HCT116 (cell line): Measurements from ENCODE around the gene NOTCH1. TPM values are rescaled to one million over a fixed set of nuclear protein-coding genes. Genes with fewer than 3 reads are reported as not detected.

ENCODE experiments used
- ATAC-seq: fragments of 200-7000 bp; cut with Tn5 transposase; 2 replicates; pipeline ENCODE4 v1.9.1; 2020; ENCODE audit warnings: mild to moderate bottlenecking, moderate library complexity
- BruUV-seq: library from RNA; stranded (reverse); fragments of 400-500 nt; replicated peaks from 2 replicates; lab custom pipeline; 2021; lab: Mats Ljungman, UMichigan
- CTCF ChIA-PET: fragments of 300-600 bp; sonication (Branson Sonifier 250); formaldehyde crosslinking; loops from one replicate; lab custom pipeline; 2021; ENCODE audit warnings: antibody characterized with exemption; lab: Charles Lee
- POLR2A ChIA-PET: fragments of 300-600, 350-600 bp; sonication (Branson Sonifier 250); formaldehyde crosslinking; loops from one replicate; lab custom pipeline; 2021; ENCODE audit warnings: antibody characterized with exemption; lab: Charles Lee
- RAD21 ChIA-PET, 2 experiments: fragments of 300-600 bp; sonication (Branson Sonifier 250); formaldehyde crosslinking; loops; one replicate each; lab custom pipeline; 2023; ENCODE audit warnings: low total read pairs in 2 of 2; ENCODE audit not compliant: uncharacterized antibody in 2 of 2, unreplicated experiment in 2 of 2, low non-redundant PET in 1 of 2; lab: Charles Lee
- DNase-seq: peaks from one replicate; pipeline ENCODE4 v3.0.0-alpha.2; 2010; ENCODE audit warnings: low read depth, low spot score
- H2AFZ ChIP-seq: fragments of 200-600 bp; shearing (Covaris generic), sonication (generic); 2 replicates; pipeline ENCODE4 v1.6.1; 2017; ENCODE audit warnings: low read depth, mixed run types, mixed read lengths, antibody characterized with exemption, low read length; ENCODE audit not compliant: poor library complexity, severe bottlenecking
- H3K27ac ChIP-seq: 2 replicates; pipeline ENCODE4 v1.5.1; 2012; ENCODE audit warnings: low read depth, low read length
- H3K27me3 ChIP-seq: fragments of 200-600 bp; sonication (generic); 2 replicates; pipeline ENCODE4 v1.6.1; 2016; ENCODE audit warnings: mixed run types, low read length, mixed read lengths; ENCODE audit not compliant: insufficient read depth
- H3K36me3 ChIP-seq, 2 experiments: fragments of 200-500 bp in 1 of 2; fragments of 200-600 bp in 1 of 2; sonication (Bioruptor generic) in 1 of 2; sonication (generic) in 1 of 2; 2 replicates each; pipeline versions ENCODE4 v1.5.1 to v1.6.1; 2014 to 2016; ENCODE audit warnings: low read length in 2 of 2, inconsistent platforms in 1 of 2, mixed read lengths in 1 of 2, mixed run types in 1 of 2; ENCODE audit not compliant: insufficient read depth in 2 of 2, control insufficient read depth in 1 of 2
- H3K4me1 ChIP-seq, 2 experiments: fragments of 200-600 bp in 1 of 2; sonication (generic) in 1 of 2; 2 replicates each; pipeline versions ENCODE4 v1.5.1 to v1.6.1; 2012 to 2017; ENCODE audit warnings: low read length in 2 of 2, inconsistent platforms in 1 of 2, mild to moderate bottlenecking in 1 of 2, mixed read lengths in 1 of 2, mixed run types in 1 of 2, moderate library complexity in 1 of 2; ENCODE audit not compliant: insufficient read depth in 2 of 2, control insufficient read depth in 1 of 2
- H3K4me2 ChIP-seq: fragments of 200-600 bp; sonication (generic); 2 replicates; pipeline ENCODE4 v1.6.1; 2017; ENCODE audit warnings: mixed run types, low read length, mixed read lengths
- H3K4me3 ChIP-seq, 2 experiments: fragments of 200-600 bp in 1 of 2; sonication (generic) in 1 of 2; replicated peaks in 1 of 2; 2 replicates each; pipeline ENCODE4 v1.5.1; 2011 to 2016; ENCODE audit warnings: low read length in 2 of 2, control low read depth in 1 of 2, low read depth in 1 of 2, mild to moderate bottlenecking in 1 of 2, mixed read lengths in 1 of 2, mixed run types in 1 of 2
- H3K79me2 ChIP-seq: fragments of 200-600 bp; sonication (generic); 2 replicates; pipeline ENCODE4 v1.6.1; 2017; ENCODE audit warnings: mild to moderate bottlenecking, mixed run types, low read length, moderate library complexity, mixed read lengths; ENCODE audit not compliant: insufficient read depth
- H3K9ac ChIP-seq: fragments of 200-600 bp; sonication (generic); 2 replicates; pipeline ENCODE4 v1.6.1; 2016; ENCODE audit warnings: low read length, mixed read lengths
- H3K9me2 ChIP-seq: fragments of 200-600 bp; sonication (generic), shearing (Covaris generic); 2 replicates; pipeline ENCODE4 v1.6.1; 2017; ENCODE audit warnings: mixed run types, mild to moderate bottlenecking, moderate library complexity; ENCODE audit not compliant: insufficient read depth
- H3K9me3 ChIP-seq, 2 experiments: fragments of 200-500 bp in 1 of 2; fragments of 200-600 bp in 1 of 2; sonication (Bioruptor generic) in 1 of 2; sonication (generic) in 1 of 2; 2 replicates each; pipeline ENCODE4 v1.6.1; 2014 to 2017; ENCODE audit warnings: low read length in 2 of 2, mixed read lengths in 2 of 2, inconsistent platforms in 1 of 2, low read depth in 1 of 2, mild to moderate bottlenecking in 1 of 2, mixed run types in 1 of 2, moderate library complexity in 1 of 2; ENCODE audit not compliant: control insufficient read depth in 1 of 2, insufficient read depth in 1 of 2
- H4K20me1 ChIP-seq: fragments of 200-600 bp; sonication (generic), shearing (Covaris generic); 2 replicates; pipeline ENCODE4 v1.6.1; 2017; ENCODE audit warnings: mixed run types, mild to moderate bottlenecking, moderate library complexity; ENCODE audit not compliant: insufficient read depth
- CBX3 ChIP-seq: IDR thresholded peaks from 2 replicates; pipeline ENCODE4 v1.6.1; 2012; ENCODE audit warnings: low read depth
- CTCF ChIP-seq, 3 experiments: fragments of 200-600 bp in 1 of 3; sonication (generic) in 1 of 3; IDR thresholded peaks in 2 of 3; conservative IDR thresholded peaks in 1 of 3; 2 replicates each; pipeline ENCODE4 v1.5.1; 2012 to 2017; ENCODE audit warnings: low read depth in 2 of 3, low read length in 2 of 3, antibody characterized with exemption in 1 of 3, borderline replicate concordance in 1 of 3, control low read depth in 1 of 3, mild to moderate bottlenecking in 1 of 3, mixed read lengths in 1 of 3, mixed run types in 1 of 3, moderate library complexity in 1 of 3; ENCODE audit not compliant: insufficient read depth in 1 of 3
- EGR1 ChIP-seq: IDR thresholded peaks from 2 replicates; pipeline ENCODE4 v1.6.1; 2012; ENCODE audit warnings: low read depth
- ELF1 ChIP-seq: IDR thresholded peaks from 2 replicates; pipeline ENCODE4 v1.6.1; 2012; ENCODE audit warnings: low read depth, borderline replicate concordance
- EZH2phosphoT487 ChIP-seq: fragments of 200-600 bp; IDR thresholded peaks from 2 replicates; pipeline ENCODE4 v1.6.1; 2018; ENCODE audit warnings: antibody characterized with exemption, borderline replicate concordance
- FOSL1 ChIP-seq: IDR thresholded peaks from 2 replicates; pipeline ENCODE4 v1.6.1; 2012; ENCODE audit warnings: low read depth
- JUND ChIP-seq: IDR thresholded peaks from 2 replicates; pipeline ENCODE4 v1.6.1; 2012
- MAX ChIP-seq: IDR thresholded peaks from 2 replicates; pipeline ENCODE4 v1.6.1; 2012
- POLR2AphosphoS5 ChIP-seq: IDR thresholded peaks from 2 replicates; pipeline ENCODE4 v1.6.1; 2011; ENCODE audit warnings: mild to moderate bottlenecking, low read depth, low read length, moderate library complexity
- REST ChIP-seq: IDR thresholded peaks from 2 replicates; pipeline ENCODE4 v1.6.1; 2012; ENCODE audit warnings: low read depth
- SP1 ChIP-seq: IDR thresholded peaks from 2 replicates; pipeline ENCODE4 v1.6.1; 2012; ENCODE audit warnings: low read depth
- SRF ChIP-seq: IDR thresholded peaks from 2 replicates; pipeline ENCODE4 v1.6.1; 2012; ENCODE audit warnings: low read depth
- TCF7L2 ChIP-seq: IDR thresholded peaks from 2 replicates; pipeline ENCODE4 v1.7.0; 2011; ENCODE audit warnings: borderline replicate concordance, inconsistent platforms; ENCODE audit not compliant: insufficient read depth, insufficient read length; ENCODE audit errors: extremely low read depth
- ZBTB33 ChIP-seq: IDR thresholded peaks from 2 replicates; pipeline ENCODE4 v1.6.1; 2011; ENCODE audit warnings: mild to moderate bottlenecking, low read length, moderate library complexity; ENCODE audit not compliant: insufficient replicate concordance; ENCODE audit errors: extremely low read depth
- ZNF274 ChIP-seq: fragments of 200-500 bp; sonication (Bioruptor generic); IDR thresholded peaks from 2 replicates; pipeline ENCODE4 v1.6.1; 2014; ENCODE audit warnings: mild to moderate bottlenecking, low read depth, low read length, inconsistent platforms
- intact Hi-C: fragments of 100-400 bp; cut with micrococcal nuclease; formaldehyde crosslinking; loops from 2 replicates; pipeline ENCODE4 v1.10.0; 2022
- total RNA-seq: library from RNA; stranded (reverse); gene quantifications from one replicate; pipeline ENCODE4 v1.2.1, GENCODE V29; 2021; ENCODE audit not compliant: unreplicated experiment

NOTCH1 gene
- total RNA-seq, 1 experiment from 2014 or later = 36.2 TPM

DNA sequence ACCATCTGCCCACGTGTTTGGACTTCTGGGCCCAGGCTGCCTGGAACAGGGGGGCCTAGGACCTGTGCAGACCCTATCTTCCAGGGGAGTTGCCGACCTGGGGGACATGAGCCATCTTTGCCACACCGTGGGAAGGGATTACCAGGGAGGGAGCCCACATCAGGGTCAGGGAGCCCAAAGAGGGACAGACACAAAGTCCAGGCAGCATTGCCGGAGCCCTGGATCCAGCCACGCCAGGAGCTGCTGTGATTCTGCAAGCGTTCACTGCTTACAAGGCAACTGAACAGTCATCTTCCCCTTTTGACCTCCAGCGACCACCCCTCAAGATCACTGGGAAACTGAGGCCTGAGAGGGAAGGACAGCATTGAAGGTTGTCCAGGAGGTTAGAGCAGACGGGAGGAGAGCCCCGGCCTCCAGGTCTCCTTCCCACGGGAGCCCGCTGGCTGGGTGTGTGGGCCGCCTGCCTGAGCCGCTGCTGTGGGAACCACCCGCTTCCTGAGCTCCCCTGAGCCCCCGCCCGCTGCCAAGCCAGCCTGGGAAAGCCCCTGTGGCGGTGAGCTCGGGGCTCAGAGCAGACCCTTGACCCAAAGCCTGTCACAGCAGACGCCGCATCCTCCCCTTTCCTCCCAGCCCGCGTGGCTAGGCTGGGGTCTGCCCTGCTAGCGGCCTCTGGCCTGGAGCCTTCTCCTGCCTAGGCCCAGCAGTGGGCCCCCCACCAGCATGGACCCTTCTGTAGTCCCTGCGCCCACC lies 17.1 kb upstream of the NOTCH1 start:
- peaks cover 5 to 7% of the 10 kb centered on the region in 2 experiments; a peak in 1 of 4 replicates for H3K9me3 ChIP-seq
- H3K9me2 ChIP-seq = no peaks in the 10 kb centered on the region
- no peaks in the 10 kb centered on the region for H3K79me2 ChIP-seq
- H4K20me1 ChIP-seq = no peaks in the 10 kb centered on the region
- ChIA-PET CTCF (no interaction called here), RAD21 (no interaction called here), POLR2A (no interaction called here)
- H3K9ac ChIP-seq = no peak overlapping the region
- TF ChIP-seq POLR2AphosphoS5 (no peak), TCF7L2 (no peak), ELF1 (no peak), ZBTB33 (no peak), JUND (no peak), SP1 (no peak), SRF (no peak), FOSL1 (no peak), MAX (no peak), CTCF (IDR thresholded peaks at IDR 0.05 in 2 of 3, conservative IDR thresholded peaks at IDR 0.05 in 1 of 3; ENCODE audit: borderline replicate concordance in 1 of 3, insufficient read depth in 1 of 3, low read depth in 2 of 3, low read length in 2 of 3) (no peak), CBX3 (no peak), REST (no peak), EZH2phosphoT487 (no peak), ZNF274 (no peak), EGR1 (no peak)
- H3K4me3 ChIP-seq = no peak overlapping the region
- no peak overlapping the region for H3K27ac ChIP-seq
- BruUV-seq = no TSS peak
- intact Hi-C loops = no loop called here
- ATAC-seq = no peak
- H2AFZ ChIP-seq = no peak overlapping the region
- H3K4me2 ChIP-seq = no peak overlapping the region
- no peaks in the 10 kb centered on the region for H3K27me3 ChIP-seq
- no peak for DNase-seq
- peaks cover 10 to 39% of the 10 kb centered on the region in 2 experiments for H3K4me1 ChIP-seq
- no peaks in the 10 kb centered on the region for H3K36me3 ChIP-seq
